K562 (cell line): Measurements from ENCODE around the gene GPX5. TPM values are rescaled to one million over a fixed set of nuclear protein-coding genes. Genes with fewer than 3 reads are reported as not detected.

Experiments
- CHCHD3 ChIP-seq: fragments of 250-450 bp; sonication (Bioruptor Pico); IDR thresholded peaks from 2 replicates; pipeline ENCODE4 v2.1.2; 2022; ENCODE audit warnings: mild to moderate bottlenecking
- MLLT1 ChIP-seq, 2 experiments: fragments of 450-650 bp; IDR thresholded peaks; 2 replicates each; pipeline ENCODE4 v1.6.1; 2016
- RAD21 ChIP-seq, 2 experiments: fragments of 250-450 bp in 1 of 2; fragments of 450-650 bp in 1 of 2; sonication (Bioruptor Pico) in 1 of 2; formaldehyde crosslinking in 1 of 2; IDR thresholded peaks in 1 of 2; conservative IDR thresholded peaks in 1 of 2; 2 replicates each; pipeline versions ENCODE4 v1.4.0 to v1.8.0; 2020 to 2022; ENCODE audit warnings: mild to moderate bottlenecking in 2 of 2, moderate library complexity in 1 of 2
- RAD51 ChIP-seq: fragments of 450-650 bp; IDR thresholded peaks from 2 replicates; pipeline ENCODE4 v1.7.1; 2016; ENCODE audit warnings: low read depth, mild to moderate bottlenecking, borderline replicate concordance
- RREB1 ChIP-seq: fragments of 250-450 bp; sonication (Bioruptor Pico); IDR thresholded peaks from 2 replicates; pipeline ENCODE4 v1.4.0; 2020
- VEZF1 ChIP-seq: fragments of 200-800 bp; sonication (Bioruptor generic); IDR thresholded peaks from 2 replicates; pipeline ENCODE4 v1.6.1; 2017; ENCODE audit warnings: missing genetic modification characterization, missing compliant biosample characterization
- ZSCAN29 ChIP-seq: fragments of 450-650 bp; IDR thresholded peaks from 2 replicates; pipeline ENCODE4 v1.6.1; 2017
- polyA plus RNA-seq, 8 experiments: library from polyadenylated mRNA; depleted of rRNA in 4 of 8; stranded (reverse) in 5 of 8; unstranded in 3 of 8; fragments of >200 nt; fragmentation: Nextera tagmentation in 2 of 8; fragmentation: Illumina TruSeq in 1 of 8; extraction: Ambion mirVana in 2 of 8; extraction: Trizol in 1 of 8; gene quantifications; 2 replicates each; pipeline versions ENCODE4 v1.2.1 to v1.2.3, GENCODE V29; 2011 to 2014; ENCODE audit warnings: inconsistent platforms in 1 of 8, missing spikeins in 1 of 8
- total RNA-seq, 7 experiments: library from RNA; depleted of rRNA in 6 of 7; stranded (reverse); fragments of >200 nt in 6 of 7; fragmentation: Illumina TruSeq in 2 of 7; extraction: Trizol in 2 of 7; gene quantifications; 2 replicates each; pipeline versions ENCODE4 v1.2.1 to v1.2.3, GENCODE V29; 2011 to 2021; ENCODE audit warnings: low replicate concordance in 1 of 7
- TF ChIP-seq, protein P1 (sequence below), 2 experiments: fragments of 450-650 bp; IDR thresholded peaks; 2 replicates each; pipeline ENCODE4 v1.6.1; 2016; ENCODE audit warnings: mild to moderate bottlenecking in 2 of 2, borderline replicate concordance in 1 of 2, low read depth in 1 of 2, moderate library complexity in 1 of 2

GPX5 gene
- total and polyA plus RNA-seq, 9 of the 15 experiments (the other 6 are each of a cell fraction or from before 2014, with no cell fraction given): 0.07 to 0.18 (median 0.15) TPM; not detected in 6

DNA sequence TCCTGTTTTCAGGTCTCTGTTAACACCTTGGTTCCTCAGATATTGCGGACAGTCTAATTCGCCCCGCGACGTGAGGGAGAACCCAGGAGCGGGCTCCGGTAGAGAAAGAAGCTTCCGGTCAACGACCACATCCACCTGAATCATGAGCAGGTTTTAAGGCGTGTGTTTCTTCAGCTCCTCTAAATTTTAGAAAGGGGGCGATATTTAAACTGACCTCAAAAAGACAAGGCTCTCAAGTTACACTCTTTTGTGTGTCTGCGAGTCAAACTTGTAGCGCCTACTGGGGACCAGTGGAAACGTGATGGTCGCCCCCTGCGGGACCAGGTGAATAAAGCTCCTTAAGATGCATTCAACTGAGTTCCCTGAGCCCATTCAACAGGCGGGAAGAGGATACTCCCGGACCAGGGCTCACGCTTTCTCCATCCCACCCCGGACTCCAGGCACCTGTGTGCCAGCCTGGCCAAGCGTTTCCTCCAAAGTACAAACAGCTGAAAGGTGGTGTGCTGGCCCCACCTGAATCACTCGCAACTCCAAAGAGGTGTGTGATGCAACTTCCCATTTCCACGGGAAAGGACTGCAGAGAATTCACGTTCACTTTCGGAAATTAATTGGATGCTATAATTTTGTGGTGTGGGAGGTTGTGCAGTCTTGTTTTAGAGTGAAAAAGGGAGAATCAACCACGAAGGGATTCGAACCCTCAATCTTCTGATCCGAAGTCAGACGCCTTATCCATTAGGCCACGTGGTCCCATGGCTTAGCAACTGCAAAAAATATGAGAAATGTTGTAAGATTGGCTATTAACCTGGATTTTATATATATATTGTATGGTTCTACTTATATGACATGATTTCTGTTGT lies 17.0 kb downstream of the GPX5 start (continued):
- TF ChIP-seq RREB1 (CRISPR knock-in tag) (peak; percentile 94), RAD21 (CRISPR knock-in tag; conservative IDR thresholded peaks at IDR 0.05 in 1 of 2, IDR thresholded peaks at IDR 0.05 in 1 of 2) (peak; percentile 89 to 90), VEZF1 (peak; percentile 64), RAD51 (peak; percentile 88), ZSCAN29 (peak; percentile 75), CHCHD3 (CRISPR knock-in tag) (no peak), MLLT1 (IDR thresholded peaks at IDR 0.05) (peak in 1 of 2 experiments; percentile 9; a peak in 3 of 4 replicates)
- TF ChIP-seq, protein P1, sequence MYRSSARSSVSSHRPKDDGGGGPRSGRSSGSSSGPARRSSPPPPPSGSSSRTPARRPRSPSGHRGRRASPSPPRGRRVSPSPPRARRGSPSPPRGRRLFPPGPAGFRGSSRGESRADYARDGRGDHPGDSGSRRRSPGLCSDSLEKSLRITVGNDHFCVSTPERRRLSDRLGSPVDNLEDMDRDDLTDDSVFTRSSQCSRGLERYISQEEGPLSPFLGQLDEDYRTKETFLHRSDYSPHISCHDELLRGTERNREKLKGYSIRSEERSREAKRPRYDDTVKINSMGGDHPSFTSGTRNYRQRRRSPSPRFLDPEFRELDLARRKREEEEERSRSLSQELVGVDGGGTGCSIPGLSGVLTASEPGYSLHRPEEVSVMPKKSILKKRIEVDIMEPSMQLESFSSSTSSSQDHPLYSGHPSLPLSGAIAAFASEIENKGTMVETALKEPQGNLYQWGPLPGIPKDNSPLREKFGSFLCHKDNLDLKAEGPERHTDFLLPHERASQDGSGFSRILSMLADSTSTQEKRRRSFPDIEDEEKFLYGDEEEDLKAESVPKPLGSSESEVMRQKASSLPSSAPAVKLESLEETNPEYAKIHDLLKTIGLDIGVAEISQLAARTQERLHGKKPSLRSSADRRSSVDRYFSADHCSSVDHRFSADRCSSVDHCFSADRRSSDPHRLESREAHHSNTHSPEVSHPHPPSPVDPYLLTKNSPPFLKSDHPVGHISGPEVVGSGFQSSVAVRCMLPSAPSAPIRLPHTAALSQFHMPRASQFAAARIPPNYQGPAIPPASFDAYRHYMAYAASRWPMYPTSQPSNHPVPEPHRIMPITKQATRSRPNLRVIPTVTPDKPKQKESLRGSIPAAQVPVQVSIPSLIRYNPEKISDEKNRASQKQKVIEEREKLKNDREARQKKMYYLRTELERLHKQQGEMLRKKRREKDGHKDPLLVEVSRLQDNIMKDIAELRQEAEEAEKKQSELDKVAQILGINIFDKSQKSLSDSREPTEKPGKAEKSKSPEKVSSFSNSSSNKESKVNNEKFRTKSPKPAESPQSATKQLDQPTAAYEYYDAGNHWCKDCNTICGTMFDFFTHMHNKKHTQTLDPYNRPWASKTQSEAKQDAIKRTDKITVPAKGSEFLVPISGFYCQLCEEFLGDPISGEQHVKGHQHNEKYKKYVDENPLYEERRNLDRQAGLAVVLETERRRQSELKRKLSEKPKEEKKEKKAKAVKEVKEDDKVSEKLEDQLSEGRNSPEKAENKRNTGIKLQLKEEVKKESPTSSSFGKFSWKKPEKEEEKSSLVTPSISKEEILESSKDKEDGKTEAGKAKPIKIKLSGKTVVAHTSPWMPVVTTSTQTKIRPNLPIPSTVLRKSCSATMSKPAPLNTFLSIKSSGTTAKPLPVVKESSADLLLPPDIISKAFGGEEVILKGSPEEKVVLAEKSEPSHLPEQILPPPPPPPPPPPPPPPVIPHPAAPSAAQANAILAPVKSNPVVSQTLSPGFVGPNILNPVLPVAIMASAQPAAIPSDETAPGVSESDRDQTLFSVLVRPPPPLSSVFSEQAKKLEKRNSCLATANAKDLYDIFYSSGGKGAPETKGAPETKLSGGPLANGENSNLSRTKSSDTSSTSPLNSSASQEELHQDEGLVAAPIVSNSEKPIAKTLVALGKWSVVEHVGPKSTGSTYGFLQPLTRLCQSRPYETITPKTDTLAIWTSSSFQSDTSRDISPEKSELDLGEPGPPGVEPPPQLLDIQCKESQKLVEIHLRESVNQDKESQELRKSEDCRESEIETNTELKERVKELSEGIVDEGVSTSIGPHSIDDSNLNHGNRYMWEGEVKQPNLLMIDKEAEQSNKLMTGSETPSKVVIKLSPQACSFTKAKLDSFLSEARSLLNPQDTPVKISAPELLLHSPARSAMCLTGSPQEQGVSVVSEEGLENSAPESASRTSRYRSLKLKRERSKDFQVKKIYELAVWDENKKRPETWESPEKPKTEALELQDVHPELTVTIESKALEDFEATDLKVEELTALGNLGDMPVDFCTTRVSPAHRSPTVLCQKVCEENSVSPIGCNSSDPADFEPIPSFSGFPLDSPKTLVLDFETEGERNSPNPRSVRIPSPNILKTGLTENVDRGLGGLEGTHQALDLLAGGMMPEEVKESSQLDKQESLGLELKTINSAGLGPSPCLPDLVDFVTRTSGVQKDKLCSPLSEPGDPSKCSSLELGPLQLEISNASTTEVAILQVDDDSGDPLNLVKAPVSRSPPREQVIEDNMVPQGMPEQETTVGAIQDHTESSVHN (IDR thresholded peaks at IDR 0.05; ENCODE audit: borderline replicate concordance in 1 of 2, low read depth in 1 of 2): peak; percentile 84 to 87; a peak in 3 of 4 replicates
